ENCODE results near the gene CTLA4.

GRCh38 chr2:203909974-203910373, 42.4 kb downstream of the CTLA4 start:
- TF ChIP-seq CTCF (IDR thresholded peaks at IDR 0.05; ENCODE audit: low read depth, low read length) (no peak), EZH2phosphoT487 (IDR thresholded peaks at IDR 0.05; ENCODE audit: low read depth) (no peak)
